ENCODE results near the gene PLK3. TPM values are rescaled to one million over a fixed set of nuclear protein-coding genes. Genes with fewer than 3 reads are reported as not detected.

PLK3 gene
- total and polyA plus RNA-seq, 2 of the 4 experiments (the other 2 are of a cell fraction) = 15.8 to 51.6 TPM

DNA sequence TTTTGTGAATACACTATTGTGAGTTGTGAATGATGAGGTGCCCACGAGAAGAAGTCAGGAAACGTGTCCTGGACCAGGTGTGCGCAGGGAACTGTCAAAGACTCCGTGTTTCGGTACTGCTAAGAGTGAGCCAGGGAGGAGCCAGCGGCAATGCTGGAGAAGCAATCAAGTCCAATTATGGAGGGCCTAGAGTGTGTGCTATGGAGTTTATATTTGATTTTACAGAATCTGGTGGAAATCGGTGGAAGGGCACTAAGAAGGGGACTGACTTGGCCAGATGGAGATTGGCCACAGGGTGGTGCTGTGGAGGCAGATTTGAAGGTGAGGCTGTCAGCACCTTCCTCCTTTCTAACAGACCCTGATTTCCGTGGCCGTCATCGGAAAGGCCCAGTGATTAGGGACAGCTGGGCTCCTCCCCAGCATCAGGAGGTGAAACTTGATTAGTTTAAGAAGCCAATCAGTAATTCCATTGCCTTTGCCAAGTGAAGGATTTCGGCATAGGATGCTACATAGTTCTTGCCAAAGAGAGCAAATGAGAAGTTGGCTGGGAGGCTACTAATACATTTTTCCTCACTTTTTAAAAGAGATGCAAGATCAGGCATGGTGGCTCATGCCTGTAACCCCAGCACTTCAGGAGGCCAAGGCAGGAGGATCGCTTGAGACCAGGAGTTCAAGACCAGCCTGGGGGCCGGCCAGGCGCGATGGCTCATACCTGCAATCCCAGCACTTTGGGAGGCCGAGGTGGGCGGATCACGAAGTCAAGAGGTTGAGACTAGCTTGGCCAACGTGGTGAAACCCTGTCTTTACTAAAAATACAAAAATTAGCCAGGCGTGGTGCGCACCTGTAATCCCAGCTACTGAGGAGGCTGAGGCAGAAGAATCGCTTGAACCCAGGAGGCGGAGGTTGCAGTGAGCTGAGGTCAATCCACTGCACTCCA, 35.8 kb downstream of the PLK3 start:
- Histone ChIP-seq H2BK15ac (ENCODE audit: low read depth, low read length) (no peak overlapping the region; the same call in 2 of the 3 replicates), H3K4ac (ENCODE audit: low read depth, low read length) (no peak overlapping the region), H2BK20ac (ENCODE audit: low read depth, low read length) (peak overlapping the region; percentile 50; the same call in 1 of the 2 replicates), H4K5ac (ENCODE audit: low read depth, low read length) (no peak overlapping the region), H3K9me1 (ENCODE audit: insufficient read depth, low read length) (no peaks in the 10 kb centered on the region), H2BK5ac (ENCODE audit: low read depth, low read length, poor library complexity, severe bottlenecking) (no peak overlapping the region), H3K9ac (ENCODE audit: low read depth, low read length) (no peak overlapping the region), H3K36me3 (ENCODE audit: control insufficient read depth, insufficient read depth, low read length) (no peaks in the 10 kb centered on the region), H2BK120ac (ENCODE audit: low read depth, low read length) (0 out of 2 replicates have a peak overlapping the region, but pooled peaks have one; percentile 21), H3K4me2 (ENCODE audit: low read depth, low read length) (peak overlapping the region; percentile 57), H3K18ac (ENCODE audit: low read depth, low read length) (no peak overlapping the region), H3K56ac (ENCODE audit: extremely low read depth, insufficient read depth, low read length) (no peak overlapping the region), H3K27ac (ENCODE audit: insufficient read depth, low read length) (no peak overlapping the region), H3K79me1 (ENCODE audit: low read depth in 1 of 2, low read length in 2 of 2) (no peaks in the 10 kb centered on the region), H4K8ac (ENCODE audit: low read depth in 2 of 2, low read length in 2 of 2) (peak overlapping the region in 1 of 2 experiments; percentile 68; a peak in 2 of 4 replicates), H4K91ac (ENCODE audit: insufficient read depth, low read depth, low read length) (0 out of 2 replicates have a peak overlapping the region, but pooled peaks have one; percentile 38), H2AK5ac (ENCODE audit: low read depth, low read length) (peak overlapping the region; percentile 72; the same call in 1 of the 2 replicates), H3K14ac (replicated peaks; ENCODE audit: low read depth, low read length) (no peak overlapping the region), H3K23ac (ENCODE audit: low read depth, low read length) (no peak overlapping the region), H2AFZ (replicated peaks; ENCODE audit: low read length, poor library complexity) (peak overlapping the region; percentile 87), H3K27me3 (ENCODE audit: control insufficient read depth, insufficient read depth, low read length) (no peaks in the 10 kb centered on the region), H2AK9ac (replicated peaks; ENCODE audit: low read depth, low read length, poor library complexity) (peak overlapping the region; percentile 10), H4K20me1 (ENCODE audit: insufficient read depth, low read length) (no peaks in the 10 kb centered on the region), H3K4me3 (ENCODE audit: insufficient read depth, low read depth, low read length) (no peak overlapping the region), H3K9me3 (ENCODE audit: control insufficient read depth, insufficient read depth, low read length) (no peaks in the 10 kb centered on the region), H3K4me1 (ENCODE audit: control insufficient read depth, insufficient read depth, low read length) (no peaks in the 10 kb centered on the region)
- POLR2A ChIA-PET (ENCODE audit: unreplicated experiment) = no interaction called here
- ATAC-seq (ENCODE audit: low read depth) = peak; percentile 96
- intact Hi-C loops (cut with micrococcal nuclease) (loop anchor here (1.0 to 5.0 kb wide), 3 partner anchors 151 to 466 kb away; partner anchors contain the start of genes EIF2B3 and HECTD3), in situ Hi-C loops (cut with MboI; ENCODE audit: low sequenced_read_pairs) (loop anchor here (10.0 kb wide), 1 partner anchor 469 kb away; no protein-coding TSS in a partner anchor), dilution Hi-C loops (cut with HindIII; ENCODE audit: low sequenced_read_pairs, unreplicated experiment) (no loop called here)
- CTCF ChIA-PET = interaction anchor here (1.6 to 2.2 kb wide), 2 partner anchors 10 to 178 kb away, joined by 3 to 7 read pairs; no protein-coding TSS in a partner anchor
- BruUV-seq (replicated peaks) = no TSS peak
- WGBS, 2 experiments (ENCODE audit: extremely low coverage in 2 of 2, insufficient read length in 1 of 2) = 85% methylated on average over 15 of the region's 23 CpGs; no CpG with 5 or more reads in 1 of the 2 experiments
- DNase-seq = peak; percentile 84
- TF ChIP-seq POLR2A (IDR thresholded peaks at IDR 0.05; ENCODE audit: low read depth, low read length) (no peak), RFX5 (IDR thresholded peaks at IDR 0.05; ENCODE audit: low read depth, low read length) (no peak), MXI1 (IDR thresholded peaks at IDR 0.05; ENCODE audit: borderline replicate concordance, low read depth, low read length) (no peak), CEBPB (IDR thresholded peaks at IDR 0.05; ENCODE audit: low read depth, low read length) (no peak), FOS (IDR thresholded peaks at IDR 0.05; ENCODE audit: low read depth, low read length) (no peak), CHD1 (IDR thresholded peaks at IDR 0.05; ENCODE audit: low read depth, low read length) (no peak), MAZ (IDR thresholded peaks at IDR 0.05; ENCODE audit: borderline replicate concordance, low read depth, low read length) (no peak), BHLHE40 (IDR thresholded peaks at IDR 0.05; ENCODE audit: low read depth, low read length) (no peak), RAD21 (IDR thresholded peaks at IDR 0.05; ENCODE audit: low read length) (peak; percentile 88), RCOR1 (IDR thresholded peaks at IDR 0.05; ENCODE audit: insufficient replicate concordance, low read length) (no peak), NFE2L2 (IDR thresholded peaks at IDR 0.05; ENCODE audit: low read depth, low read length) (no peak), SMC3 (IDR thresholded peaks at IDR 0.05; ENCODE audit: low read depth, low read length) (peak; percentile 90)
- TF ChIP-seq, protein P1, sequence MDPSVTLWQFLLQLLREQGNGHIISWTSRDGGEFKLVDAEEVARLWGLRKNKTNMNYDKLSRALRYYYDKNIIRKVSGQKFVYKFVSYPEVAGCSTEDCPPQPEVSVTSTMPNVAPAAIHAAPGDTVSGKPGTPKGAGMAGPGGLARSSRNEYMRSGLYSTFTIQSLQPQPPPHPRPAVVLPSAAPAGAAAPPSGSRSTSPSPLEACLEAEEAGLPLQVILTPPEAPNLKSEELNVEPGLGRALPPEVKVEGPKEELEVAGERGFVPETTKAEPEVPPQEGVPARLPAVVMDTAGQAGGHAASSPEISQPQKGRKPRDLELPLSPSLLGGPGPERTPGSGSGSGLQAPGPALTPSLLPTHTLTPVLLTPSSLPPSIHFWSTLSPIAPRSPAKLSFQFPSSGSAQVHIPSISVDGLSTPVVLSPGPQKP (IDR thresholded peaks at IDR 0.05; ENCODE audit: borderline replicate concordance, low read depth, low read length) = no peak
- TF ChIP-seq, protein P2, sequence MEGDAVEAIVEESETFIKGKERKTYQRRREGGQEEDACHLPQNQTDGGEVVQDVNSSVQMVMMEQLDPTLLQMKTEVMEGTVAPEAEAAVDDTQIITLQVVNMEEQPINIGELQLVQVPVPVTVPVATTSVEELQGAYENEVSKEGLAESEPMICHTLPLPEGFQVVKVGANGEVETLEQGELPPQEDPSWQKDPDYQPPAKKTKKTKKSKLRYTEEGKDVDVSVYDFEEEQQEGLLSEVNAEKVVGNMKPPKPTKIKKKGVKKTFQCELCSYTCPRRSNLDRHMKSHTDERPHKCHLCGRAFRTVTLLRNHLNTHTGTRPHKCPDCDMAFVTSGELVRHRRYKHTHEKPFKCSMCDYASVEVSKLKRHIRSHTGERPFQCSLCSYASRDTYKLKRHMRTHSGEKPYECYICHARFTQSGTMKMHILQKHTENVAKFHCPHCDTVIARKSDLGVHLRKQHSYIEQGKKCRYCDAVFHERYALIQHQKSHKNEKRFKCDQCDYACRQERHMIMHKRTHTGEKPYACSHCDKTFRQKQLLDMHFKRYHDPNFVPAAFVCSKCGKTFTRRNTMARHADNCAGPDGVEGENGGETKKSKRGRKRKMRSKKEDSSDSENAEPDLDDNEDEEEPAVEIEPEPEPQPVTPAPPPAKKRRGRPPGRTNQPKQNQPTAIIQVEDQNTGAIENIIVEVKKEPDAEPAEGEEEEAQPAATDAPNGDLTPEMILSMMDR (conservative IDR thresholded peaks at IDR 0.05; ENCODE audit: low read depth, low read length) = peak; percentile 84
